HL-60/S4 (cell line): ENCODE results near the gene MAST4.

Experiments
- in situ Hi-C: fragments of 300-500 bp; cut with MboI; formaldehyde crosslinking; loops from 2 replicates; pipeline ENCODE4 v1.14.3; 2022; ENCODE audit warnings: low sequenced_read_pairs

The MAST4 gene

GRCh38 chr5:66867618-66868322 lies 271.6 kb downstream of the MAST4 start:
- in situ Hi-C loops = no loop called here

- in situ Hi-C loops = no loop called here
Observed at GRCh38 chr5:66869347-66869746, 273.2 kb downstream of the MAST4 start.

- in situ Hi-C loops = no loop called here
Observed at GRCh38 chr5:66870708-66871107, 274.5 kb downstream of the MAST4 start.

GRCh38 chr5:66871651-66872050 lies 275.5 kb downstream of the MAST4 start:
- in situ Hi-C loops = no loop called here

GRCh38 chr5:66872736-66873331 lies 276.6 kb downstream of the MAST4 start:
- in situ Hi-C loops = no loop called here

- in situ Hi-C loops = no loop called here
Observed at GRCh38 chr5:66874004-66874403, 277.8 kb downstream of the MAST4 start.

- in situ Hi-C loops = no loop called here
Observed at GRCh38 chr5:66875315-66875714, 279.1 kb downstream of the MAST4 start.

- in situ Hi-C loops = no loop called here
Observed at GRCh38 chr5:66876266-66876807, 280.1 kb downstream of the MAST4 start.

- in situ Hi-C loops = no loop called here
Observed at GRCh38 chr5:66877843-66878242, 281.6 kb downstream of the MAST4 start.

GRCh38 chr5:66880401-66880800 lies 284.2 kb downstream of the MAST4 start:
- in situ Hi-C loops = no loop called here

GRCh38 chr5:66881480-66882161 lies 285.4 kb downstream of the MAST4 start:
- in situ Hi-C loops = no loop called here

- in situ Hi-C loops = no loop called here
Observed at GRCh38 chr5:66882606-66883227, 286.5 kb downstream of the MAST4 start.

- in situ Hi-C loops = no loop called here
Observed at GRCh38 chr5:66884564-66885243, 288.5 kb downstream of the MAST4 start.

GRCh38 chr5:66886941-66887340 lies 290.7 kb downstream of the MAST4 start:
- in situ Hi-C loops = no loop called here

- in situ Hi-C loops = no loop called here
Observed at GRCh38 chr5:66888613-66889012, 292.4 kb downstream of the MAST4 start.

GRCh38 chr5:66889056-66889455 lies 292.9 kb downstream of the MAST4 start:
- in situ Hi-C loops = no loop called here

- in situ Hi-C loops = no loop called here
Observed at GRCh38 chr5:66889524-66889923, 293.3 kb downstream of the MAST4 start.

GRCh38 chr5:66891184-66891925 lies 295.2 kb downstream of the MAST4 start:
- in situ Hi-C loops = no loop called here

GRCh38 chr5:66892716-66893115 lies 296.5 kb downstream of the MAST4 start:
- in situ Hi-C loops = no loop called here
